SU-DHL-6 (cell line): ENCODE data around the gene EMP1.

Source experiments
- H2AFZ ChIP-seq: fragments of 200-600 bp; sonication (generic); 2 replicates; pipeline ENCODE4 v1.6.1; 2014; ENCODE audit warnings: low read depth, mild to moderate bottlenecking, moderate library complexity, mixed read lengths, antibody characterized with exemption, low read length; ENCODE audit not compliant: severe bottlenecking
- H3F3A ChIP-seq: fragments of 200-600 bp; shearing (Covaris generic); 2 replicates; pipeline ENCODE4 v1.6.0; 2016; ENCODE audit warnings: antibody characterized with exemption, mild to moderate bottlenecking; ENCODE audit not compliant: insufficient read depth
- H3K27ac ChIP-seq: fragments of 200-600 bp; sonication (generic); 2 replicates; pipeline ENCODE4 v1.5.1; 2016; ENCODE audit warnings: low read depth, mild to moderate bottlenecking, low read length, moderate library complexity, mixed read lengths
- H3K27me3 ChIP-seq: fragments of 200-600 bp; sonication (generic), shearing (Covaris generic); 2 replicates; pipeline ENCODE4 v1.6.0; 2014; ENCODE audit warnings: mild to moderate bottlenecking, low read length
- H3K36me3 ChIP-seq: fragments of 200-600 bp; sonication (generic); 2 replicates; pipeline ENCODE4 v1.6.1; 2014; ENCODE audit warnings: mild to moderate bottlenecking, low read length, mixed read lengths
- H3K4me2 ChIP-seq: fragments of 300-600, 200-600 bp; shearing (Covaris generic), sonication (generic); 2 replicates; pipeline ENCODE4 v1.6.0; 2014; ENCODE audit warnings: low read length, low read depth, mild to moderate bottlenecking; ENCODE audit not compliant: poor library complexity, severe bottlenecking
- H3K4me3 ChIP-seq: fragments of 200-600 bp; sonication (generic); 2 replicates; pipeline ENCODE4 v1.5.1; 2014; ENCODE audit warnings: antibody characterized with exemption, low read length, mild to moderate bottlenecking, mixed read lengths; ENCODE audit not compliant: insufficient read depth, poor library complexity, severe bottlenecking
- H3K79me2 ChIP-seq: fragments of 200-600 bp; sonication (generic); 2 replicates; pipeline ENCODE4 v1.6.1; 2014; ENCODE audit warnings: mild to moderate bottlenecking, low read length, moderate library complexity; ENCODE audit not compliant: insufficient read depth
- H3K9ac ChIP-seq: fragments of 200-600 bp; sonication (generic); 2 replicates; pipeline ENCODE4 v1.7.0; 2014; ENCODE audit warnings: mild to moderate bottlenecking, low read length
- H3K9me2 ChIP-seq: fragments of 200-600 bp; sonication (generic); replicated peaks from 2 replicates; pipeline ENCODE4 v1.6.1; 2014; ENCODE audit warnings: low read length; ENCODE audit not compliant: insufficient read depth
- H3K9me3 ChIP-seq: fragments of 200-600 bp; sonication (generic); 2 replicates; pipeline ENCODE4 v1.6.1; 2014; ENCODE audit warnings: low read length, mixed read lengths; ENCODE audit not compliant: insufficient read depth
- H4K20me1 ChIP-seq: fragments of 200-600 bp; sonication (generic); 2 replicates; pipeline ENCODE4 v1.6.1; 2014; ENCODE audit warnings: low read depth, mild to moderate bottlenecking, antibody characterized with exemption, low read length, moderate library complexity, mixed read lengths
- EZH2phosphoT487 ChIP-seq: fragments of 200-600 bp; sonication (generic), shearing (Covaris generic); conservative IDR thresholded peaks from 2 replicates; pipeline ENCODE4 v1.6.1; 2018; ENCODE audit warnings: mild to moderate bottlenecking, antibody characterized with exemption, low read length, moderate library complexity, mixed read lengths
- TF ChIP-seq, protein P1 (sequence below): fragments of 200-600 bp; sonication (generic); IDR thresholded peaks from one replicate; pipeline ENCODE4 v1.5.1; 2017; ENCODE audit warnings: antibody characterized with exemption, mild to moderate bottlenecking, low read length, moderate library complexity; ENCODE audit not compliant: insufficient read depth, poor library complexity, severe bottlenecking

EMP1 gene

DNA sequence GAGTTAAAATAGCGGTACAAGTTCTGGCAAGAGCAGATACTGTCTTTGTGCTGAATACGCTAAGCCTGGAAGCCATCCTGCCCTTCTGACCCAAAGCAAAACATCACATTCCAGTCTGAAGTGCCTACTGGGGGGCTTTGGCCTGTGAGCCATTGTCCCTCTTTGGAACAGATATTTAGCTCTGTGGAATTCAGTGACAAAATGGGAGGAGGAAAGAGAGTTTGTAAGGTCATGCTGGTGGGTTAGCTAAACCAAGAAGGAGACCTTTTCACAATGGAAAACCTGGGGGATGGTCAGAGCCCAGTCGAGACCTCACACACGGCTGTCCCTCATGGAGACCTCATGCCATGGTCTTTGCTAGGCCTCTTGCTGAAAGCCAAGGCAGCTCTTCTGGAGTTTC lies 18.5 kb downstream of the EMP1 start:
- no peaks in the 10 kb centered on the region for H3F3A ChIP-seq
- H4K20me1 ChIP-seq = no peaks in the 10 kb centered on the region
- H3K79me2 ChIP-seq = no peaks in the 10 kb centered on the region
- H3K36me3 ChIP-seq = no peaks in the 10 kb centered on the region
- TF ChIP-seq EZH2phosphoT487 = no peak
- TF ChIP-seq, protein P1, sequence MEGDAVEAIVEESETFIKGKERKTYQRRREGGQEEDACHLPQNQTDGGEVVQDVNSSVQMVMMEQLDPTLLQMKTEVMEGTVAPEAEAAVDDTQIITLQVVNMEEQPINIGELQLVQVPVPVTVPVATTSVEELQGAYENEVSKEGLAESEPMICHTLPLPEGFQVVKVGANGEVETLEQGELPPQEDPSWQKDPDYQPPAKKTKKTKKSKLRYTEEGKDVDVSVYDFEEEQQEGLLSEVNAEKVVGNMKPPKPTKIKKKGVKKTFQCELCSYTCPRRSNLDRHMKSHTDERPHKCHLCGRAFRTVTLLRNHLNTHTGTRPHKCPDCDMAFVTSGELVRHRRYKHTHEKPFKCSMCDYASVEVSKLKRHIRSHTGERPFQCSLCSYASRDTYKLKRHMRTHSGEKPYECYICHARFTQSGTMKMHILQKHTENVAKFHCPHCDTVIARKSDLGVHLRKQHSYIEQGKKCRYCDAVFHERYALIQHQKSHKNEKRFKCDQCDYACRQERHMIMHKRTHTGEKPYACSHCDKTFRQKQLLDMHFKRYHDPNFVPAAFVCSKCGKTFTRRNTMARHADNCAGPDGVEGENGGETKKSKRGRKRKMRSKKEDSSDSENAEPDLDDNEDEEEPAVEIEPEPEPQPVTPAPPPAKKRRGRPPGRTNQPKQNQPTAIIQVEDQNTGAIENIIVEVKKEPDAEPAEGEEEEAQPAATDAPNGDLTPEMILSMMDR = no peak
- no peak overlapping the region for H3K4me2 ChIP-seq
- no peaks in the 10 kb centered on the region for H3K9me2 ChIP-seq
- no peak overlapping the region for H3K9ac ChIP-seq
- H3K27me3 ChIP-seq = no peaks in the 10 kb centered on the region
- H3K4me3 ChIP-seq = no peak overlapping the region
- no peak overlapping the region for H2AFZ ChIP-seq
- no peaks in the 10 kb centered on the region for H3K9me3 ChIP-seq
- no peak overlapping the region for H3K27ac ChIP-seq

DNA sequence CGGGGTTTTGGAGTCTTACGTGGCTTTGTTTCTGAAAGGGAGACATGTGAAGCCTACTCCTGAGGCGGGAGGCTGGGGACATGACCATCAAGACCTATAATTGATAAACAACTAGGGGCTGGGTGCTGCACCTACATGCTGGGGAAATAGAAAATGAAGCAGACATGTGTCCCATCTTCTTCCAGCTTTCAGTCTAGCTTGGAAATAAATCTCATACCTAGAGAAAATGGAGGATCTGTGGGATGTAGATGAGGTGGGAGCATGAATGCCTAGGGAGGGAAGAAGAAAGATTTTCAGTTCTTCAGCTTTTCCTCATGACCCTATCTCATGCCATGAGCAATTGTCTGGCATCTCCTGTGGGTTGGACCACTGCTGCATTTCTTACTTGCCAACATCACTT lies 22.1 kb downstream of the EMP1 start:
- H3K9ac ChIP-seq = no peak overlapping the region
- no peaks in the 10 kb centered on the region for H3K9me3 ChIP-seq
- no peaks in the 10 kb centered on the region for H3K79me2 ChIP-seq
- H3K9me2 ChIP-seq = no peaks in the 10 kb centered on the region
- H3K36me3 ChIP-seq = no peaks in the 10 kb centered on the region
- no peaks in the 10 kb centered on the region for H4K20me1 ChIP-seq
- TF ChIP-seq, protein P1 = no peak
- TF ChIP-seq EZH2phosphoT487 = no peak
- no peaks in the 10 kb centered on the region for H3F3A ChIP-seq
- H3K4me3 ChIP-seq = no peak overlapping the region
- H2AFZ ChIP-seq = no peak overlapping the region
- H3K4me2 ChIP-seq = no peak overlapping the region
- no peaks in the 10 kb centered on the region for H3K27me3 ChIP-seq
- no peak overlapping the region for H3K27ac ChIP-seq

DNA sequence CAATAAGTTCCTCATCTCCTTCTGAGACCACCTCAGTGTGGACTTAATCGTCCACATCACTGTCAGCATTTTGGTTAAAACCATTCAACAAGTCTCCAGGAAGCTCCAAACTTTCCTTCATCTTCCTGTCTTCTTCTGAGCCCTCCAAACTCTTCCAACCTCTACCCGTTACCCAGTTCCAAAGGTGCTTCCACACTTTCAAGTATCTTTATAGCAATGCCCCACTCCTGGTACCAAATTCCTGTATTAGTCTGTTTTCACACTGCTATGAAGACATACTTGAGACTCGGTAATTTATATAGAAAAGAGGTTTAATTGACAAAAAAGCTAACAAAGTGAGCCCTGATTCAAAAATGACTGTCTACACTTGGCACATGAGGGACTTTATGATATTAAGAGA lies 22.8 kb downstream of the EMP1 start:
- no peak overlapping the region for H3K4me2 ChIP-seq
- H3K27me3 ChIP-seq = no peaks in the 10 kb centered on the region
- TF ChIP-seq, protein P1 = no peak
- TF ChIP-seq EZH2phosphoT487 = no peak
- no peaks in the 10 kb centered on the region for H4K20me1 ChIP-seq
- no peaks in the 10 kb centered on the region for H3F3A ChIP-seq
- H3K27ac ChIP-seq = no peak overlapping the region
- no peaks in the 10 kb centered on the region for H3K36me3 ChIP-seq
- H3K9ac ChIP-seq = no peak overlapping the region
- no peaks in the 10 kb centered on the region for H3K9me3 ChIP-seq
- H3K79me2 ChIP-seq = no peaks in the 10 kb centered on the region
- H3K4me3 ChIP-seq = no peak overlapping the region
- H3K9me2 ChIP-seq = no peaks in the 10 kb centered on the region
- H2AFZ ChIP-seq = no peak overlapping the region
